Esophagus muscularis mucosa (tissue), 4 donors: ENCODE results near the gene SEL1L3.

Experiments
- CTCF ChIP-seq, 3 experiments: fragments of 200-600 bp in 2 of 3; fragments of 450-650 bp in 1 of 3; sonication (generic) in 2 of 3; IDR thresholded peaks; one replicate each; pipeline ENCODE4 v1.5.1; 2017 to 2019; ENCODE audit warnings: antibody characterized with exemption in 3 of 3, mild to moderate bottlenecking in 2 of 3, moderate library complexity in 1 of 3
- EP300 ChIP-seq: sonication (generic); formaldehyde crosslinking; IDR thresholded peaks from one replicate; pipeline ENCODE4 v1.6.1; 2017; ENCODE audit warnings: antibody characterized with exemption
- POLR2A ChIP-seq: fragments of 450-650 bp; IDR thresholded peaks from one replicate; pipeline ENCODE4 v1.6.1; 2017; ENCODE audit warnings: antibody characterized with exemption, moderate library complexity, mild to moderate bottlenecking, low read depth
- POLR2AphosphoS5 ChIP-seq, 2 donors: sonication (generic); formaldehyde crosslinking; IDR thresholded peaks; one replicate each; pipeline ENCODE4 v1.6.1; 2017; ENCODE audit warnings: antibody characterized with exemption in 2 of 2

- TF ChIP-seq POLR2AphosphoS5 (IDR thresholded peaks at IDR 0.05) (no peak), CTCF (IDR thresholded peaks at IDR 0.05) (no peak), POLR2A (no peak), EP300 (no peak)
Measured at GRCh38 chr4:25873632-25874129, 10.9 kb upstream of the SEL1L3 start.
